ENCODE measurements around the gene CELSR1.
"Not testable (repeated sequence)": the region's sequence is repeated elsewhere in the genome, so short reads cannot be mapped to it uniquely, and the experiment has no call there.

GRCh38 chr22:46501265-46501664, 36.2 kb downstream of the CELSR1 start:
- TF ChIP-seq CTCF (conservative IDR thresholded peaks at IDR 0.05; ENCODE audit: low read length); EZH2phosphoT487 (IDR thresholded peaks at IDR 0.05; ENCODE audit: borderline replicate concordance, low read depth, low read length): not testable (repeated sequence)

Measured in OCI-LY7 (cell line).